ENCODE measurements around the gene DDX27. TPM values are rescaled to one million over a fixed set of nuclear protein-coding genes. Genes with fewer than 3 reads are reported as not detected.

Gene DDX27
- total and polyA plus RNA-seq, 2 of the 8 experiments (the other 6 are each of a cell fraction or from before 2014, with no cell fraction given): 42.7 to 51.0 TPM

GRCh38 chr20:49292010-49292409 is 72.8 kb downstream of the DDX27 start (continued):
- TF ChIP-seq CHD7 (IDR thresholded peaks at IDR 0.05; ENCODE audit: insufficient replicate concordance, low read length) (no peak), BCL11A (IDR thresholded peaks at IDR 0.05; ENCODE audit: low read depth in 2 of 2, low read length in 2 of 2) (no peak), TEAD4 (IDR thresholded peaks at IDR 0.05; ENCODE audit: low read depth, low read length) (no peak), POU5F1 (IDR thresholded peaks at IDR 0.05; ENCODE audit: low read depth, low read length) (no peak), TBP (IDR thresholded peaks at IDR 0.05; ENCODE audit: low read depth, low read length) (no peak)

Data from H1 (cell line).